Parathyroid adenoma (tissue), 2 donors: ENCODE measurements around the gene FAM124B.
A peak's percentile ranks its signal among the peaks of the same experiment; 100 is the strongest.

Experiments
- H2AFZ ChIP-seq: fragments of 300-600 bp; sonication (generic); one replicate; pipeline ENCODE4 v1.7.0; 2017; ENCODE audit warnings: antibody characterized with exemption, mild to moderate bottlenecking
- H3K27ac ChIP-seq: fragments of 300-600 bp; sonication (generic); one replicate; pipeline ENCODE4 v1.7.0; 2017
- H3K27me3 ChIP-seq: fragments of 300-600 bp; sonication (generic); one replicate; pipeline ENCODE4 v1.7.0; 2017; ENCODE audit warnings: low read length; ENCODE audit not compliant: control insufficient read depth, insufficient read depth
- H3K36me3 ChIP-seq: fragments of 300-600 bp; sonication (generic); one replicate; pipeline ENCODE4 v1.7.0; 2017; ENCODE audit warnings: low read length; ENCODE audit not compliant: control insufficient read depth, insufficient read depth
- H3K4me1 ChIP-seq: fragments of 300-600 bp; sonication (generic); one replicate; pipeline ENCODE4 v1.7.0; 2017; ENCODE audit warnings: control low read depth
- H3K4me2 ChIP-seq: fragments of 300-600 bp; sonication (generic); one replicate; pipeline ENCODE4 v1.7.0; 2017; ENCODE audit warnings: low read length
- H3K4me3 ChIP-seq: fragments of 300-600 bp; sonication (generic); one replicate; pipeline ENCODE4 v1.7.0; 2017; ENCODE audit warnings: low read depth, low read length
- H3K79me2 ChIP-seq: fragments of 300-600 bp; sonication (generic); one replicate; pipeline ENCODE4 v1.7.0; 2017; ENCODE audit warnings: control low read depth
- H3K9ac ChIP-seq: fragments of 300-600 bp; sonication (generic); one replicate; pipeline ENCODE4 v1.7.0; 2017; ENCODE audit warnings: mild to moderate bottlenecking
- H3K9me3 ChIP-seq: fragments of 300-600 bp; sonication (generic); one replicate; pipeline ENCODE4 v1.7.0; 2017; ENCODE audit warnings: low read length; ENCODE audit not compliant: control insufficient read depth
- CTCF ChIP-seq: fragments of 300-600 bp; sonication (generic); IDR thresholded peaks from one replicate; pipeline ENCODE4 v1.7.0; 2017; ENCODE audit warnings: antibody characterized with exemption, mild to moderate bottlenecking
- donor health status: primary hyperparathyroidism.

Gene FAM124B

GRCh38 chr2:224360801-224361251 lies 41.1 kb downstream of the FAM124B start:
- no peaks in the 10 kb centered on the region for H3K9me3 ChIP-seq
- no peak overlapping the region for H3K4me3 ChIP-seq
- no peaks in the 10 kb centered on the region for H3K36me3 ChIP-seq
- H3K27me3 ChIP-seq = no peaks in the 10 kb centered on the region
- no peak overlapping the region for H3K4me2 ChIP-seq
- no peak overlapping the region for H2AFZ ChIP-seq
- no peak overlapping the region for H3K9ac ChIP-seq
- H3K27ac ChIP-seq = no peak overlapping the region
- TF ChIP-seq CTCF = no peak
- no peaks in the 10 kb centered on the region for H3K79me2 ChIP-seq
- H3K4me1 ChIP-seq = no peaks in the 10 kb centered on the region

- no peak overlapping the region for H2AFZ ChIP-seq
- TF ChIP-seq CTCF = peak; percentile 29
- H3K79me2 ChIP-seq = no peaks in the 10 kb centered on the region
- H3K9me3 ChIP-seq = no peaks in the 10 kb centered on the region
- H3K4me1 ChIP-seq = no peaks in the 10 kb centered on the region
- no peak overlapping the region for H3K4me2 ChIP-seq
- no peak overlapping the region for H3K27ac ChIP-seq
- H3K4me3 ChIP-seq = no peak overlapping the region
- H3K27me3 ChIP-seq = no peaks in the 10 kb centered on the region
- H3K36me3 ChIP-seq = no peaks in the 10 kb centered on the region
- no peak overlapping the region for H3K9ac ChIP-seq
Observed at GRCh38 chr2:224359569-224359968, 42.3 kb downstream of the FAM124B start.

GRCh38 chr2:224357098-224357901 lies 44.6 kb downstream of the FAM124B start:
- peak; percentile 83 for TF ChIP-seq CTCF
- no peak overlapping the region for H3K4me3 ChIP-seq
- no peak overlapping the region for H3K4me2 ChIP-seq
- H3K9me3 ChIP-seq = no peaks in the 10 kb centered on the region
- H3K27me3 ChIP-seq = no peaks in the 10 kb centered on the region
- H3K36me3 ChIP-seq = no peaks in the 10 kb centered on the region
- H3K9ac ChIP-seq = no peak overlapping the region
- H3K27ac ChIP-seq = no peak overlapping the region
- H2AFZ ChIP-seq = peak overlapping the region; percentile 10
- no peaks in the 10 kb centered on the region for H3K79me2 ChIP-seq
- no peaks in the 10 kb centered on the region for H3K4me1 ChIP-seq

GRCh38 chr2:224354632-224355211 lies 47.2 kb downstream of the FAM124B start:
- no peaks in the 10 kb centered on the region for H3K4me1 ChIP-seq
- H3K36me3 ChIP-seq = no peaks in the 10 kb centered on the region
- H3K79me2 ChIP-seq = no peaks in the 10 kb centered on the region
- H3K9me3 ChIP-seq = no peaks in the 10 kb centered on the region
- H3K27me3 ChIP-seq = no peaks in the 10 kb centered on the region
- H3K4me2 ChIP-seq = no peak overlapping the region
- no peak overlapping the region for H3K27ac ChIP-seq
- TF ChIP-seq CTCF = no peak
- H3K9ac ChIP-seq = no peak overlapping the region
- H3K4me3 ChIP-seq = no peak overlapping the region
- H2AFZ ChIP-seq = no peak overlapping the region
